ENCODE measurements around the gene REXO5.

DNA sequence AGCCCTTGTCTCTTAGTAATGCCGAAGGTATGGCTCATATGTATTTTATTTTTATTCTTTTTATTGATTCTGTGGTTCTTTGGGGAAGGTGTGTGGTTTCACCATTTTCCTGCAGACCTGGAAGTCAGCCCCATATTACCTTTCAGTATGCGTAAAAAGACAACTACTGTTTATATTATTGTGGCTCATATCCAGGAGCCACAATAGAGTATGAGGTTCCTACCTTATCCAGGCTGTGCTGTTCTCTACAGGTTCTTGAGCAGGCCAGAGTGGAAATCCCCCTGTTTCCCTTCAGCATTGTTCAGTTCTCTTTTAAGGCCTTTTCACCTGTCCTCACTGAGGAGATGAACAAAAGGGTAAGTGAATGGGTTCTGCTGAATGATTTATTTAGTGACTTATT, 33.2 kb downstream of the REXO5 start:
- TF ChIP-seq CTCF (IDR thresholded peaks at IDR 0.05), result no peak
- TF ChIP-seq POLR2A (IDR thresholded peaks at IDR 0.05), result no peak

Measured in lower leg skin (tissue), 3 donors.